HT-29 (cell line): Measurements from ENCODE around the gene CWH43. TPM values are rescaled to one million over a fixed set of nuclear protein-coding genes. Genes with fewer than 3 reads are reported as not detected.
A peak's percentile ranks its signal among the peaks of the same experiment; 100 is the strongest.
"Not testable (repeated sequence)": the region's sequence is repeated elsewhere in the genome, so short reads cannot be mapped to it uniquely, and the experiment has no call there.

Source experiments
- DNase-seq: peaks from one replicate; pipeline ENCODE4 v3.0.0-alpha.2; 2015; ENCODE audit warnings: low spot score
- total RNA-seq: library from RNA; depleted of rRNA; stranded (reverse); fragments of >200 nt; shearing (Covaris generic); gene quantifications from 2 replicates; pipeline ENCODE4 v1.2.3, GENCODE V29; 2014; rRNA removed

The CWH43 gene
- not detected in 2 replicates for total RNA-seq

DNA sequence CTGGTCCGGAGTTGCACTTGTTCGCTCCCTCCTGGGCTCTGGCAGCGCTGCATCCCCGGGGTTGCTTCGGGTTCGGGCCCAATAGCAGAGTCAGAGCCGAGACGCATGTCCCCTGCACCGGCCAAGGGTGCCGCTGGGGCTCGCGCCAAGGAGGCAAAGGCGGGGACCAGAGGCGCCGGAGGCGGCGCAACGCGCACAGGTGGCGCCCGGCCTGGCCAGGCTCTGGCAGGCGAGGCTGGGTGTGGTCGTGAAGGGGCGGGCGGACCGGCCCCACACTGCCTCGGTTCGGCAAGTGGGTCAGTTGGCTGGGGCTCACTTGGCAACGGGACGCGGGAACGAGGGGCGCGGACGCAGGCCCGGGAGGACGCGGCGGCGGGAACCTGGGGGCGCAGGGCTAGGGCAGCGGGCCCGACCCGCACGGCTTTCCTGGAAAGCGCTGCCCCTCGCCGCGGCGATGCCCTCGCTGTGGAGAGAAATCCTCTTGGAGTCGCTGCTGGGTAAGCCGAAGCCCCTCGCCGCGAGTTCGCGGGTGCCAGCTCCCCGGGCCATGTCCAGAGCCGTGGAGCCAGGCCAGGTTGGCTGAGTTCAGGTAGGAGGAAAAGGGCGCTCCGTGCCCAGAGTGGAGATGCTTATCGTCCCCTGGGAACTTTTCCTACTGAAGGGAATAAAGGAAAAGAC is at the start of gene CWH43:
CWH43 (plus strand) TSS at position 300 of the 678 bp plus-strand sequence; CDS start at position 455, 155 bp downstream.
- no peak for DNase-seq

DNA sequence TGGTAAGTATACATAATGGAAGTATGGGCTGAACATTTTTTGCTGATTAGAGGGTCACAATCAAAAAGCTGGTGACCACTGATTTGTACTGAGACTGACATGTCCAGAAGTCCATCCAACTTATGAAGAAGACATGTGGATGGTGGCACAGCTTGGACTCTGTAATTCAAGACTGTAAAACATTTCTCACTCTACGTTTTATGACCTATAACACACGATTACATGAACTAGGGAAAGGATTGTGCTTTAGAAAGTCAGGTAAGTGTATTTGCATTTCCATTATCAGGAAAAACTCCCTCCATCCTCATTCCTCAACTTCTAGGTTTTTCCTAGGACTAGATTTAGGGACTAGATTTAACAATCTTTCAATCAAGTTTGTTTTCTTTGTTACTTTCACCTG is 49.0 kb upstream of the CWH43 start:
- no peak for DNase-seq

DNA sequence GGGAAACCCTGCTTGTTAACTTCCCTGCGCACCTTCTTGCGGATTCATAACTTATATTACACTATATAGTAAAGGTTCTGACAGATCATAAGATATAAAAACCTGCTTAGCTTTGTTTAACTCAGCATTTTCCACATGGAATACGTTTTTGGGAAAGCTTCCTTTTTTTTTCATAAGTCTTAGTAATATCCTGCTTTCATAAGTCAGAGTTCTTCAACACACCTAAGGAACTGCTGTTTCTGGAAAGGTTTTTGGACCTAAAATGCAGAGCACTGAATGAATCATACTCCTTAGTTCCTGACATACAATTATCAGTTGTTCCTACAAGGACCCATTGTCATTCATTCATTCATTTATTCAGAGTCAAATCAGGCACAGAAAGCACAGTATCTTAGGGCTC is 47.2 kb upstream of the CWH43 start:
- DNase-seq = no peak

DNA sequence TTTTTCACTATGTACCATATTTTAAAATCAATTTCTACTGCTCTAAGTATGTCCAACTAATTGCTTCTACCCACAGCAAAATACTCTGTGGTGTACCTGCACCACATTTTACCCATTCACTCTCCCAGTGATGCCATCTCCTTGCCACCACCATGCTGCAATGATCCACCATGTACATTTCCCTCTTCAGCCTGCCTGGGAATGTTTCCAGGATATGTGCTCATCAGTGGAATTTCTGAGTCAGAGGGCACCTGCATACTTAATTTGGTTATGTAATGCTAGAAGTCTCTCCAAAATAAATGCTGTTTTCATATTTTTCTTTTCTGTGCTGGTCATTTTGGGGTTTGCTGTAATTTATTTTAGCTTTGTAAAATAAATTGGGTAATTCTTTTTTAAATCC is 46.3 kb upstream of the CWH43 start:
- DNase-seq = peak; percentile 32

DNA sequence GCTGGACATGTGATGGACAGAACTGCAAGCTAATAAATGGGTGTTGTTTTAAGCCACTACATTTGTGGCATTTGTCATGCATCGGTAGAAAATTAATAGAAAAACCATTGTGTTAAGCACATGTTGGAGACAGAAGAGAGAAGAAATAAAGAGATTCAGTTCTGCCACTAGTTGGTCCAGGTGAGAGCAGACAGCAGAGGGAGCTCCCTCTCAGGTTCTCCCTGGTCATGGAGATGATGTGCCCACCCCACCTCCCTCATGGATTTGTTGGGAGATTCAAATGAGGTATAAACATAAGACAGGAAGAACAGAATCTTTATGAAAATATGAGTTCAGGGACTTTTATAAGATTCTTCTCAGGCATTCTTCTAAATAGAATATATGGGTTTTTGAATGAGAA is 42.7 kb upstream of the CWH43 start:
- peak; percentile 84 for DNase-seq

DNA sequence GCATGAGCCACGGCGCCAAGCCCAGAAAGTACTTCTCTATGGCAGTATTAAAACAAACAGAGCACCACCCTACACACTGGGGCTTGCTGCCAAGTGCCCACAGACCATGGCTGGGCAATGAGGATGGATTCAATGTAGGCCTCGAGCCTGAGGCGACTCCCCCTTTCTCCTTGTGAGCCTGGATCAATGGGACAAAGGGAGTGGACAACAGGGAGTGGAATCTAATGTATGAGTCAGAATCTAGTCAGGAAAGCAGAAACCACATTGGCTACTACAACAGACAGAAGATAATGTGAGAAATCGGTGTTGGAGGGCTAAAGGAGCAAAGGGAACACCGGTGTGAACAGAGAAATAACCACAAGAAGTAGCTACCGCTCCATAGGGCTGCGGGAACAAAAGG is 41.8 kb upstream of the CWH43 start:
- peak; percentile 97 for DNase-seq

DNA sequence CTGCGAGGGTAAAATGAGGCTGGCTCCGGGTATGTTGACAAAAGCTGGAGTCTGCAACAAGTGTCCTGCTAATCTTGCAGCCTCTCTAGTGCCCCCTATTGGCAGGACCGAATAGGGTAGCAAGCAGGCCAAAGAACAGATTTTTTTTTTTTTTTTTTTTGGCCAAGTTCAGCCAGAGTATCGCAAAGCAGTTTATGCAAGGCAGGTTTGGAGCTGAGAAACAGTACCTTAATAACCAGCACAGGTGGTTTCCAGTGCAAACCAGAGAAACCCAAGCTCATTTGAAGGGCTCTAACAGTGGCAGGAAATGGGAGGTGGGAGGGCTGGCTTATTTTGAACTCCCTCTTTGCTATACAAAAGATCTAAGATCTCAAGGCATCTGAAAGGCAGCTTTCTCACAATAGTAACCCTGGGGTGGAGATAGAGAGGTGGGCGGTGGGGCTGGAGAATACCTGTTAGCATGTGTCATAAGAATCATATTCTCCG is 41.3 kb upstream of the CWH43 start:
- DNase-seq = peak; percentile 43

DNA sequence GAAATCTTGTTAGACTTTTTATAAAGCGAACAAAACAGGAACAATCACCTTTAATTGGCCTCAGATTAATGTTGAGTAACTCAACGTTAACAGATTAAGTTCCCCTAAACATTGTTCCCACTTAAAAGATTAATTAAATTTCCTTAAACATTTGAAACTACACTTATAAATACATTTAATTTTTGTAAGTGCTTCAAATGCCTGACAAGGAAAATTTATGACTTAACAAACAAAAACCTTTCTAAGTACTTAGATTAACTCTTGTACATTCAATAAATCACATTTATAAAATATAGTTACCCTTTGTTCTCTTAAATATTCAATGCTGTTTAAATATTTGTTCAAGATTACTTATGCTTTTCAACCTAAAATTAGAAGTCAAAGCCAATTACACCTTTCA is 40.1 kb upstream of the CWH43 start:
- DNase-seq = peak; percentile 13

DNA sequence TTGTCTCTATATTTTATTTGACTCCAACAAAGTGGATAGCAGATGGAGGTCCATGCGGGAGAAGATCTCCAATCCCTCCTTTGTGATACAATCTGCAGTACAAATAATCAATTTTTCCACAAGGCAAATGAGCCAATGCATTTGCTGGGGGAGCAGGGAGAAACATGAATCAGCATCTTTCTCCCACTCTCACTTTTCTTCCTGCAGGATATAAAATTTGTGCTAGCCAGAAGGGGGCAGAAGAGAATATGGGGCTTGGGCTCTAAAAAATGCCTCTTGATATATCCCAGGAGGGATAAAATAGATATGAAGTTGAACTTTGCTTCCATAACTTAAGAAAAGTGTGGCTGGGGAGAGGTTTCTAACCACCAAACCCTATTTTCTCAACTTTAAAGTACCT is 38.3 kb upstream of the CWH43 start:
- no peak for DNase-seq

DNA sequence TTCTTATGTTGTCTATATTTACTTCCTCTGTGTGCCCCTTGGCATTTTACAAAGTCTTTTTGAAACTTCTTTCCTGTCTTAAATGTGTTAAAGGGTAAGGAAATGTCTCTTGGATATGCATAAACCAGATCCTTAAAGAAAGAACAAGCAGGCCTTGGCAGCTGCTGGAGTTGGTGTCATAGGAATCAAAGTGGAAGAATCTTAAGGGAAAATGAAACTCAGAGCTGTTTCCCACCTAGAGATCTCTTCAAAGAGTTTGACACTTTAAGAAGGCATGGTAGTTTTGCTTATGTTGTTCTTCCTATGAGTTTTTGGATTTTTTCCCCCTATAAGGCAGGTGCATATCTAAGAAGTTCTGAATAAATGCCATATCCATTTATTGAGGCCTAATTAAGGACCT is 37.0 kb upstream of the CWH43 start:
- no peak for DNase-seq

DNA sequence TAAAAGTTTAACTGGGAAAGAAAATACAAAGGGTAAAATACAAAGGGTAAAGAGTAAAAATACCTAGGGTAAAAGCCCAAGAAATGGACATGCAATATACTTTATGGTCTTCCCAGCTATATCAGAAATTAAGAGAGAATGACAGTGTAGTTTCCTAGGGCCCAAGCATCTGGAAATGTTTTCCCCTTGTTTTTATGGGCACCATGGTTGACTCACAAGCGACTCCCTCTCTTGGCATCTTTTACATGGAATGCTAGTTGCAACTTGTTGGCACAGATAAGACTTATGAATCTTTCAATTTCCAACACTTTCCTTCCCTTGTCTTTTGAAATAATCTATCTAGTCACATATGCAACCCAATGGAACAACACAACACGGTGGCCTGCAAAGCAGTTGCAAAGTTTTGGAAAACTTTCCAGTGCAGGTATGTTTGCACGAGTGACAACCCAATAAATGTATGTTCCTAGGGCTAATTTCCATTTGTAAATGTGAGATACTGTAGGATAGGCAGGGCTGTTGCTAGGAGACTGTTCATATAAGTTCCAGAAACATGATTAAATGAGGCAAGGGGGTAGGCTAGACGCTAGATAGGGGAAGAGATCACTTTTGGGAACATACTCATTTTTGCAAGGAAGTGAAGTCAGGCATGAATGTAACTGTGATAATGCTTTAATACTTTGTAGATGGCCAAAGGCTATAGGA is 36.4 kb upstream of the CWH43 start:
- DNase-seq = peak; percentile 3

DNA sequence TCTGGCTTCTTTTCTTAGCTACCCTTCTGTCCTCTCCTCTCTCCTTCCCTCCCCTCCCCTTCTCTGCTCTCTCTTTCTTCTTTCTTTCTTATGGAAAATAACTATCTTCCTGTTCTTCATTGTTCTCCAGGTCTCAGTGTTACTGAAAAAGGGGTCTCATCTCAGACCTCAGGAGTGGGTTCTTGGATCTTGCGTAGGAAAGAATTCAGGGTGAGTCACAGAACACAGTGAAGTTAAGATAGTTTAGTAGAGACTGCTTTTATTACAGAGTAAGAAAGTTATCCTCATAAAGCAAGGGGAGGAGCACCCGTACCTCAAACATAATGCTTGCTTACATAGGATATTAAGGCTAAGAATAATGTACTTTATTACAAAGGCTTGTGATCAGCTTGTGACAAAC is 31.8 kb upstream of the CWH43 start:
- no peak for DNase-seq

DNA sequence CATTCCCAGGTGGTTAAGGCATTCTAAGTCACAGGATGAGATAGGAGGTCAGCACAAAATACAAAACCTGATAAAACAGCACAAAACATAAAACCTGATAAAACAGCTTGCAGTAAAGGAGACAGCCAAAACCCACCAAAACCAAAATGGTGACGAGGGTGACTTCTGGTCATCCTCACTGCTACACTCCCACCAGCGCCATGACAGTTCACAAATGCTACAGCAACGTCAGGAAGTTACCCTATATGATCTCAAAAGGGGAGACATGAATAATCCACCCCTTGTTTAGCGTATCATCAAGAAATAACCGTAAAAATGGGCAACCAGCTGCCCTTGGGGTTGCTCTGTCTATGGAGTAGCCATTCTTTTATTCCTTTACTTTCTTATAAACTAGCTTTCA is 28.7 kb upstream of the CWH43 start:
- not testable (repeated sequence) for DNase-seq

DNA sequence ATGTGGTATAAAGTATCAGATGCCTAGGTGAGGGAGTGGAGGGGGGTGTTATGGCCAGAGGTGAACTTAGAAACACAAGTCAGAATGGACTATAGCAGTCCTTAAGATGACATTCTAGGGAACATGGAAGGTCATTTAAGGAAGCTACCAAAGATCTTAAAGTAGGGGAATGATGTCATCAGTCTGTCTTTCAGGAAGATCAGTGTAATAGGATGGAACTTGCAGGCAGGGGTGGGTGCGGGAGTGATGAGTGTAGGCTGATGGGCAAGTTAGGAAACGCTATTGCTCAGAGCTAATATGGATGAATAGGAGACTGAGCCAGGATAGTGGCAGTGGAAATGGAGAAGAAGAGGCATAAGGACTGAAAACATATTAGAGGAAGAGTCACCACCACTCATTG is 27.5 kb upstream of the CWH43 start:
- DNase-seq = no peak

DNA sequence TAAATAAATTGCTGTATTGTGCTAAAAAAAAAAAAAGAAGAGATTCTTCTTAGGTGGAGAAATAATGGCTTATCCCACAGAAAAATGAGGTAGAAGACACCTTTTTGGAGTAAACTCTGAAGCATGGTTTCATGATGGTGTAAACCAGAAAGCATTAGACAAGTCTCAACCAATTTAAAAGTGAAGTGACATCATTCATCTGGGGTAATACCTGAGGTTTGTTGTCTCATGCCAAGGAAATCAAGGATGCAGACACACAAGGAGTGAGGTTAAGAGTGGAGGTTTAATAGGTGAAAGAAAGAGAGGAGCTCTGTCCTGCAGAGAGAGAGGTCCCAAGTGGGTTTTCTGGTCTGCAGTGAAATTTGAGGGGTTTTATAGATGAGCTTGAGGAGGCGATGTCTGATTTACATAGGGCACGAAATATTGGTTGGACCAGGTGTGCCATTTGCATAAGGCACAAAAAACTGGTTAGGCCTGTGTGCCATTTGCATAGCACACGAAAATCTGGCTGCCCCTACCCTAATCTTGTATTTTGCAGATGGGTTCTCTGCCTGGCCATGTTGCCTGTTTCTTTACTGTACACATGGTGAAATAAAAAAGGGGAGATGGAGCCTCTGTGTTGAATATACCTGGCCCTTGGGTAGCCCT is 25.0 kb upstream of the CWH43 start:
- DNase-seq = no peak

DNA sequence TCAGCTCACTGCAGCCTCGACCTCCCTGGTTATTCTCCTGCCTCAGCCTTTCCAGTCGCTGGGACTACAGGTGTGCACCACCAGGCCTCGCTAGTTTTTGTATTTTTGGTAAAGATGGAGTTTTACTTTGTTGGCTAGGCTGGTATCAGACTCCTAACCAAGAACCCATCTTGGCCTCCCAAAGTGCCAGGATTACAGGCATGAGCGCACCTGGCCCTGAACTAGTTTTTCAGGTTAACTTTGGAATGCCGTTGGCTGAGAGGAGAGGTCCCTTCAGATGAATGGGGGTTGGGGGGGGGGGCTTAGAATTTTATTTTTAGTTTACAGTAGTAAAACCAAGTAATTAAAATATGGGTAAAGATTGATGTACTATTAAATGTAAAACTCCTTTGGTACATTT is 23.4 kb upstream of the CWH43 start:
- no peak for DNase-seq

DNA sequence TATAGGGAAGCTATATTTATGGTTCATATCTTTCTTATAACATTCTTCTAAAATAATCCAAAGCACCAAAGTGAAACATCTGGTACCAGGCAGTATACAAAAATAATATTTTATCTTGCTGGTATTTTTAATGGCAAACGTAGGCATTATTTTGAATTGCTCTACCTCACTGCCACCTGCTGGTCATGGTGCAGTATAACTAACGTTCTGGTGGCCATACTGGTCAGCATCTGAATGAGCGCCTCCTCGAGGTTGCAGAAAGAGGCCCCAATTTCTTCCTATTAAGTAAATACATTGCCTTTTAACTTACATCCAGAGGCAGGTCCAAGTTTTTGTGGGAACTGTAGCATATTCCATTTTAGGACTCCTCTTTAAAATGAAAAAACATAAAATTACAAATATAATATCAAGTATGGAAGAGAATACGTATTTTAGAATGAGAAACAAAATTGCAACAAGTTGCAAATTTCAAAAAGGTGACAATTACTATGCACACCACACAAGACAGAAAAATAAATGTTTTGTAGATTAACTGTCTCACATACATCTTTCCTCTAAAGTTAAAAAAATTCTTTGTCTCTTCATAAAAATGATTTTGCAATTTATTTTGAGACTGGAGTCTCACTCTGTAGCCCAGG is 22.9 kb upstream of the CWH43 start:
- peak; percentile 97 for DNase-seq

DNA sequence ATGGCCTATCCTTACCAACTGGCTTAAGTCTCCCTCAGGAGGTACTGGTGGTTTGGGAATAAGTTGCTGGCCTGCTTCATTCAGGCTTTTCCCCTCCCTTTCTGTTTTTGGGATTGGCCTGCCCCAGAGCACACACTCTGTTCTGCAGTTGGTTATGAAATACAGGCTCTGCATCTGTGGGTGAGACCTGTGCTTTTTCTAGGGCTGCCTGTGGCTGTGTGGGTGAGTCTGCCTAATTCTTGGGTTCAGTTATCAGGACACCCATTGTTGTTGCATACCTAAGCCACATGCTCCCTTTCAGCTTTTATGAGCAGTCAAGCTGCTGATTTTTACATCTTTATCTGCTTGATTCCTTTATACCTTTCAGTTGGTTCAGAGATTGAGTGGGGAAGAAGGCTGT is 19.0 kb upstream of the CWH43 start:
- DNase-seq = no peak

DNA sequence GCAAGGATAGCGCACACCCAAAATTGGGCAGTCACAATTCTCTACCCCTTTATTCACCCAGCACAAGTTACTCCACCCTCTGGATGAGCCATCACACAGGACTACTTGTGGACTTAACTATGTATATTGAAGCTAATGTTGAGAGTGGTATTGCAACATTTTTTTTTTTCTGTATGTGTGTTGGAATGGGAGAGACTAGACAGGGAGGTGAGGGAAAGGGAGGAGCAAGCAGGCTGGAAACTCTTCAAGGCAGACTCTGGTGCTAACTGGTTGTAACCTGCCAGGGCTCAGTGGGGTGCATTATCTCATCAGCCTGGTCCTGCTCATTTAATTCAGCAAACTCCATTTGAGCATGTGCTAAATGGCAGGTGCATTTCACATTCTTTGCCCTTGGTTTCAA is 18.4 kb upstream of the CWH43 start:
- no peak for DNase-seq

DNA sequence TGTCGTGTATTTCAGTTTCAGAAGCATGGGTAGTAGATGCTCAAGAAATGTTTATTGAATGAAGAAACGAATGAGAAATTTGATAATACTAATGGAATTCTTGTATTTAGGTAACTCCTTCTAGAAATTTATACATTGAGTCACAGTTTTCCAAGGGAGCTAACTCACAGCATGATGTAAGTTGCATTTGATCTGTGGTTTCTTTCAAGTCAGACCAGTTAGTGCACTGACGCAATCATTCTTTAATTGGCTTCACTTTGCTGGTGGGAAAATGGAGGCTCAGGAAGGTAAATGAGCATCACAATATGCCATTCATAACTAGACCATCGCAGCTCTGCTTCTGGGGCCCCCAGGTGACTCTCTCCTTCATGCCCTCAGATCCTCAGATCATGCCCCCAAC is 17.3 kb upstream of the CWH43 start:
- no peak for DNase-seq

DNA sequence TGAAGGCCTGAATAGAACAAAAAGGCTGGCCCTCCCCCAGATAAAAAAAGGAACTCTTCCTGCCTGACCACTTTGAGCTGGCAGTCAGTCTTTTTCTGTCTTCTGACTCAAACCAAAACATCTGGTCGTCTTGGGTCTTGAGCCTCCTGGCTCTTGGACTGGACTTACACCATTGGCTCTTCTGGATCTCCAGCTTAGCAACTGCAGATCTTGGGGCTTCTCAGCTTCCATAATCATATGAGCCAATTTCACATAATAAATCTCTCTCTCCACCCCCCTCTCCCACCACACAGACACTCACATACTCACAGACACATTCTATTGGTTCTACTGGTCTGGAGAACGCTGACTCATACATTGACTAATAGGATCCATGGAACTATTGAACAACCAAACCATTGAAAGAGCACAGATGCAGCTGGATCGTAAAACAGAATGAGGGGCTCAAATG is 15.6 kb upstream of the CWH43 start:
- DNase-seq = no peak

DNA sequence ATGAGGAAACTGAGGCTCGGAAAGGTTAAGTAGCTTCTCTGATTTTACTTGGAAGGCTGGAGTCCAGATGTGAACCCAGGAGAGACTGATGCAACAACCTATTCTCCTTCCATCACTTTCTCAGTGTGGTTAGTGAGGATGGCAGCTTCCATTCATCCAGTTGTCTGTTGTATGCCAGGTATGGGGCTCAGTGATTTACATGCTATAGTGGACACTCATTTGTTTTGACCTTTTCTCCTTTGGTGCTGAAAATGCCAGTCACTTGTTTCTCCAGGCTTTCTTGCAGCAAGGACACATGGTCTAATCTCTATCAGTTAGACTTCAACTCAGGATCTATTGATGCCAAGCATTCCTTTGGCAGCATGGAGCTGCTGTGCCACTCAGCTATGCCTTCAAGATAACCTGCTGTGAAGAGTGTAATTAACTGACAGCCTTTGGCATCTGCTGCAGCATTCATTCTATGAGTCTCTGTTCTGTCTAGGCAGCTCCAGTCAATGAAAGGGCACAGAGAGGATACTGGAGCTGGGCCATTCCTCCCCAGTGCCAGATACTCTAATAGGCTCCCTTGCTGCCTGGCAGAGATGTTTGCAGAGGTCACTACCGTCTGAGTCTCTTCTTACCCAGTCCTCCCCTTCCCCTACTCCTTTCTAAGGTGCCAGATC is 11.0 kb upstream of the CWH43 start:
- DNase-seq = no peak
